GM12878 (cell line): ENCODE data around the gene CD164. TPM values are rescaled to one million over a fixed set of nuclear protein-coding genes. Genes with fewer than 3 reads are reported as not detected.

Source experiments
- ATAC-seq: fragments of 200-7000 bp; cut with Tn5 transposase; 3 replicates; pipeline ENCODE4 v1.9.1; 2020; ENCODE audit warnings: mild to moderate bottlenecking, moderate library complexity
- BruUV-seq: library from RNA; stranded (reverse); fragments of 400-500 nt; replicated peaks from 2 replicates; lab custom pipeline; 2021; lab: Mats Ljungman, UMichigan
- CTCF ChIA-PET: fragments of 300-600 bp; sonication (Branson Sonifier 250); formaldehyde crosslinking; extraction: SDS; loops from one replicate; lab custom pipeline; 2021; ENCODE audit warnings: inconsistent platforms; lab: Yijun Ruan, JAX
- POLR2A ChIA-PET: fragments of 350-600 bp; formaldehyde crosslinking; extraction: SDS; loops from one replicate; lab custom pipeline; 2021; ENCODE audit warnings: inconsistent platforms; lab: Charles Lee
- RAD21 ChIA-PET: fragments of 300-600 bp; sonication (Branson Sonifier 250); formaldehyde crosslinking; loops from one replicate; lab custom pipeline; 2023; ENCODE audit warnings: antibody characterized with exemption; ENCODE audit not compliant: unreplicated experiment; lab: Charles Lee
- SMC1A ChIA-PET: fragments of 300-600 bp; sonication (Branson Sonifier 250); formaldehyde crosslinking; loops from one replicate; lab custom pipeline; 2023; ENCODE audit not compliant: unreplicated experiment, uncharacterized antibody; lab: Charles Lee
- DNase-seq: peaks from one replicate; pipeline ENCODE4 v3.0.0-alpha.2; 2011; ENCODE audit warnings: low read depth, low spot score
- FAIRE-seq: peaks from 3 replicates; lab custom pipeline; 2011; peaks lifted over from hg19 to GRCh38; lab: Jason Lieb, UNC
- H2AFZ ChIP-seq: 2 replicates; pipeline ENCODE4 v1.6.0; 2011; ENCODE audit warnings: low read depth, low read length, control low read depth; ENCODE audit not compliant: control insufficient read depth
- H3K27ac ChIP-seq: 2 replicates; pipeline ENCODE4 v1.5.1; 2011; ENCODE audit warnings: control low read depth; ENCODE audit not compliant: control insufficient read depth, insufficient read depth
- H3K27me3 ChIP-seq, 2 experiments: replicated peaks in 1 of 2; 2 replicates each; pipeline versions ENCODE4 v1.6.0 to v1.6.1; 2011; ENCODE audit warnings: low read length in 1 of 2; ENCODE audit not compliant: control insufficient read depth in 2 of 2, insufficient read depth in 2 of 2
- H3K36me3 ChIP-seq, 2 experiments: 2 replicates each; pipeline ENCODE4 v1.5.1; 2011; ENCODE audit warnings: low read length in 1 of 2; ENCODE audit not compliant: control insufficient read depth in 2 of 2, insufficient read depth in 2 of 2
- H3K4me1 ChIP-seq: 2 replicates; pipeline ENCODE4 v1.6.1; 2011; ENCODE audit warnings: mild to moderate bottlenecking, low read length, moderate library complexity, mixed read lengths; ENCODE audit not compliant: control insufficient read depth, insufficient read depth
- H3K4me2 ChIP-seq: 2 replicates; pipeline ENCODE4 v1.6.0; 2011; ENCODE audit warnings: control low read depth; ENCODE audit not compliant: control insufficient read depth, insufficient read depth
- H3K4me3 ChIP-seq: fragments of 200-600 bp; sonication (generic); 2 replicates; pipeline ENCODE4 v1.5.1; 2016
- H3K79me2 ChIP-seq: 2 replicates; pipeline ENCODE4 v1.6.0; 2011; ENCODE audit warnings: low read length; ENCODE audit not compliant: control insufficient read depth, insufficient read depth
- H3K9ac ChIP-seq: 2 replicates; pipeline ENCODE4 v1.8.0; 2011; ENCODE audit warnings: low read length, control low read depth, mixed read lengths; ENCODE audit not compliant: control insufficient read depth, insufficient read depth
- H3K9me3 ChIP-seq: replicated peaks from 3 replicates; pipeline ENCODE4 v1.5.1; 2011; ENCODE audit warnings: mild to moderate bottlenecking, low read length; ENCODE audit not compliant: control insufficient read depth, insufficient read depth
- H4K20me1 ChIP-seq: 2 replicates; pipeline ENCODE4 v1.6.0; 2011; ENCODE audit not compliant: control insufficient read depth, insufficient read depth
- BACH1 ChIP-seq: fragments of 450-650 bp; IDR thresholded peaks from 2 replicates; pipeline ENCODE4 v1.6.1; 2017; ENCODE audit warnings: mild to moderate bottlenecking, borderline replicate concordance
- CBFB ChIP-seq: IDR thresholded peaks from 2 replicates; pipeline ENCODE4 v1.6.1; 2016; ENCODE audit warnings: antibody characterized with exemption, low read depth
- CEBPB ChIP-seq, 2 experiments: fragments of 150-350 bp in 1 of 2; IDR thresholded peaks; 2 replicates each; pipeline ENCODE4 v1.6.1; 2012 to 2014; ENCODE audit warnings: low read depth in 2 of 2, low read length in 2 of 2, borderline replicate concordance in 1 of 2, inconsistent platforms in 1 of 2
- CREM ChIP-seq: IDR thresholded peaks from 2 replicates; pipeline ENCODE4 v1.6.1; 2014; ENCODE audit warnings: antibody characterized with exemption, low read depth
- E4F1 ChIP-seq: fragments of 450-650 bp; IDR thresholded peaks from 2 replicates; pipeline ENCODE4 v1.6.1; 2018; ENCODE audit warnings: borderline replicate concordance, mild to moderate bottlenecking; ENCODE audit not compliant: partially characterized antibody
- ESRRA ChIP-seq: IDR thresholded peaks from 2 replicates; pipeline ENCODE4 v1.6.1; 2012; ENCODE audit warnings: mild to moderate bottlenecking, low read length, improper control_type of control experiment
- IRF5 ChIP-seq: fragments of 450-650 bp; IDR thresholded peaks from 2 replicates; pipeline ENCODE4 v1.6.1; 2017; ENCODE audit warnings: borderline replicate concordance
- PML ChIP-seq: IDR thresholded peaks from 2 replicates; pipeline ENCODE4 v1.6.1; 2012; ENCODE audit warnings: low read length, inconsistent platforms
- SIN3A ChIP-seq: IDR thresholded peaks from 2 replicates; pipeline ENCODE4 v1.6.1; 2012; ENCODE audit warnings: low read depth, low read length, improper control_type of control experiment
- SP1 ChIP-seq: IDR thresholded peaks from one replicate; pipeline ENCODE4 v1.6.1; 2011; ENCODE audit warnings: low read depth, low read length
- SUZ12 ChIP-seq: fragments of 200-600 bp; sonication (generic); IDR thresholded peaks from one replicate; pipeline ENCODE4 v1.6.1; 2018; ENCODE audit warnings: antibody characterized with exemption, mild to moderate bottlenecking; ENCODE audit not compliant: unreplicated experiment
- TCF3 ChIP-seq: IDR thresholded peaks from 2 replicates; pipeline ENCODE4 v1.6.1; 2012; ENCODE audit warnings: low read depth, mild to moderate bottlenecking, low read length, borderline replicate concordance; ENCODE audit not compliant: insufficient read depth
- ZNF384 ChIP-seq: IDR thresholded peaks from 2 replicates; pipeline ENCODE4 v1.6.1; 2012; ENCODE audit warnings: low read depth, mild to moderate bottlenecking, low read length, improper control_type of control experiment, borderline replicate concordance
- WGBS: methylation state at CpG from one replicate; pipeline ENCODE4 v1.1.6; 2016; ENCODE audit warnings: low lambda C conversion rate; ENCODE audit not compliant: insufficient replicate concordance, insufficient coverage; ENCODE audit errors: missing lambda C conversion rate; 5-methylcytosine and 5-hydroxymethylcytosine counted together
- in situ Hi-C: fragments of 300-500 bp; cut with MboI; formaldehyde crosslinking; loops from 9 replicates; pipeline ENCODE4 v1.14.3; 2018; ENCODE audit warnings: mixed read lengths
- intact Hi-C: fragments of 100-400 bp; cut with micrococcal nuclease; formaldehyde crosslinking; loops from one replicate; pipeline ENCODE4 v1.14.2; 2022; ENCODE audit not compliant: unreplicated experiment
- polyA plus RNA-seq, 11 experiments: library from polyadenylated mRNA; depleted of rRNA in 4 of 11; unstranded in 6 of 11; stranded (reverse) in 5 of 11; fragments of >200 nt; fragmentation: Nextera tagmentation in 4 of 11; fragmentation: Illumina TruSeq in 1 of 11; extraction: Ambion mirVana in 4 of 11; extraction: Trizol in 1 of 11; gene quantifications; 1 replicate in 1 of 11; 2 replicates in 10 of 11; pipeline versions ENCODE4 v1.2.1 to v1.2.3, GENCODE V29; 2011 to 2016; ENCODE audit warnings: inconsistent platforms in 2 of 11, missing spikeins in 2 of 11, low read depth in 1 of 11
- total RNA-seq, 4 experiments: library from RNA; depleted of rRNA in 3 of 4; stranded (reverse); fragments of >200 nt in 3 of 4; fragmentation: Illumina TruSeq in 1 of 4; extraction: Trizol in 1 of 4; gene quantifications; 2 replicates each; pipeline versions ENCODE4 v1.2.1 to v1.2.3, GENCODE V29; 2013 to 2021

CD164 gene
- total and polyA plus RNA-seq, 10 of the 15 experiments (the other 5 are each of a cell fraction or from before 2014, with no cell fraction given) = 145 to 447 (median 211) TPM

- ATAC-seq (peak; percentile 36), FAIRE-seq (no peak), DNase-seq (no peak)
- no peak for TF ChIP-seq TCF3
- no peak for TF ChIP-seq SUZ12
- no peak for TF ChIP-seq CREM
- no peak for TF ChIP-seq ESRRA
- TF ChIP-seq BACH1 = no peak
- TF ChIP-seq SP1 = no peak
- no peak for TF ChIP-seq ZNF384
- no peak for TF ChIP-seq IRF5
- no peak for TF ChIP-seq PML
- no peak for TF ChIP-seq CEBPB (IDR thresholded peaks at IDR 0.05; ENCODE audit: borderline replicate concordance in 1 of 2, low read depth in 2 of 2, low read length in 2 of 2)
- no peak for TF ChIP-seq E4F1
- TF ChIP-seq SIN3A = no peak
- TF ChIP-seq CBFB = no peak
- no TSS peak for BruUV-seq
- Histone ChIP-seq H4K20me1 (no peaks in the 10 kb centered on the region; the same call in 1 of the 2 replicates), H3K79me2 (peaks cover 1% of the 10 kb centered on the region), H3K4me1 (no peaks in the 10 kb centered on the region), H3K27me3 (no peaks in the 10 kb centered on the region), H3K4me3 (no peak overlapping the region), H3K4me2 (no peak overlapping the region), H2AFZ (no peak overlapping the region), H3K9me3 (peaks cover 8% of the 10 kb centered on the region; the same call in 2 of the 3 replicates), H3K27ac (no peak overlapping the region), H3K9ac (no peak overlapping the region), H3K36me3 (peaks cover 8 to 37% of the 10 kb centered on the region in 2 experiments)
- CTCF ChIA-PET = interaction anchor here (1.8 kb wide), 1 partner anchor 23 kb away, joined by 5 read pairs; no protein-coding TSS in a partner anchor
- WGBS = 4% methylated on average over 1 of the region's 1 CpG
- SMC1A ChIA-PET = interaction anchor here (1.0 to 3.3 kb wide), 4 partner anchors 10 to 23 kb away, joined by 5 to 19 read pairs (median 6); partner anchors contain the start of gene CD164
- in situ Hi-C loops (no loop called here), intact Hi-C loops (no loop called here)
- POLR2A ChIA-PET = interaction anchor here (0.6 kb wide), 1 partner anchor 1587 kb away, joined by 6 read pairs; no protein-coding TSS in a partner anchor
- RAD21 ChIA-PET = interaction anchor here (3.2 kb wide), 1 partner anchor 14 kb away, joined by 10 read pairs; no protein-coding TSS in a partner anchor
These were observed 22.0 kb downstream of the CD164 start for GRCh38 chr6:109360281-109360680.
